Epithelial cell of esophagus (primary cell): ENCODE results near the gene ELL2.

Experiments
- DNase-seq: peaks from one replicate; pipeline ENCODE4 v3.0.0; 2010; ENCODE audit warnings: low read depth
- H3K4me3 ChIP-seq: 2 replicates; pipeline ENCODE4 v1.5.1; 2011; ENCODE audit warnings: mild to moderate bottlenecking, low read length, control low read depth
- CTCF ChIP-seq: IDR thresholded peaks from 2 replicates; pipeline ENCODE4 v1.5.1; 2011; ENCODE audit warnings: low read depth, mild to moderate bottlenecking, low read length, control low read depth, inconsistent platforms; ENCODE audit not compliant: insufficient read depth; ENCODE audit errors: missing control alignments

The ELL2 gene

GRCh38 chr5:96004087-96004486, 42.4 kb upstream of the ELL2 start:
- no peak for TF ChIP-seq CTCF
- DNase-seq: no peak

GRCh38 chr5:96001262-96001661, 39.6 kb upstream of the ELL2 start:
- H3K4me3 ChIP-seq: no peak overlapping the region
- TF ChIP-seq CTCF: no peak
- no peak for DNase-seq

More at GRCh38 chr5:96004087-96004486, 42.4 kb upstream of the ELL2 start:
- H3K4me3 ChIP-seq: no peak overlapping the region

GRCh38 chr5:96000308-96000707, 38.7 kb upstream of the ELL2 start:
- no peak for TF ChIP-seq CTCF
- no peak for DNase-seq
- H3K4me3 ChIP-seq: no peak overlapping the region

GRCh38 chr5:95996904-95997723, 35.5 kb upstream of the ELL2 start:
- no peak for DNase-seq
- no peak overlapping the region for H3K4me3 ChIP-seq
- no peak for TF ChIP-seq CTCF

- no peak for TF ChIP-seq CTCF
These were observed 34.4 kb upstream of the ELL2 start for GRCh38 chr5:95995962-95996489.

GRCh38 chr5:95993776-95994175, 32.1 kb upstream of the ELL2 start:
- no peak for DNase-seq
- no peak for TF ChIP-seq CTCF
- H3K4me3 ChIP-seq: no peak overlapping the region

More at GRCh38 chr5:95995962-95996489, 34.4 kb upstream of the ELL2 start:
- no peak for DNase-seq
- H3K4me3 ChIP-seq: no peak overlapping the region
